SK-N-SH (cell line): ENCODE data around the gene FSIP2. TPM values are rescaled to one million over a fixed set of nuclear protein-coding genes. Genes with fewer than 3 reads are reported as not detected.

Experiments
- CTCF ChIA-PET: fragments of 300-600, 350-600 bp; formaldehyde crosslinking; extraction: SDS; loops from one replicate; lab custom pipeline; 2021; lab: Yijun Ruan, JAX
- POLR2A ChIA-PET: fragments of 350-600 bp; sonication (Branson Sonifier 250); formaldehyde crosslinking; extraction: SDS; loops from one replicate; lab custom pipeline; 2020; ENCODE audit warnings: antibody characterized with exemption, inconsistent platforms; lab: Yijun Ruan, JAX
- DNase-seq: peaks from one replicate; pipeline ENCODE4 v3.0.0; 2012
- H2AFZ ChIP-seq: fragments of 200-600 bp; sonication (generic); 2 replicates; pipeline ENCODE4 v1.8.1; 2016; ENCODE audit warnings: antibody characterized with exemption, mild to moderate bottlenecking, low read depth
- H3F3A ChIP-seq: fragments of 200-600 bp; sonication (generic); replicated peaks from 2 replicates; pipeline ENCODE3; 2016; ENCODE audit warnings: antibody characterized with exemption, mild to moderate bottlenecking; ENCODE audit not compliant: insufficient read depth
- H3K27ac ChIP-seq, 2 experiments: fragments of 200-500 bp in 1 of 2; fragments of 200-600 bp in 1 of 2; sonication (Bioruptor generic) in 1 of 2; sonication (generic), shearing (Covaris generic) in 1 of 2; 2 replicates each; pipeline versions ENCODE4 v1.5.1 to v1.6.1; 2014 to 2016; ENCODE audit warnings: low read depth in 2 of 2, inconsistent platforms in 1 of 2, low read length in 1 of 2, mild to moderate bottlenecking in 1 of 2, mixed read lengths in 1 of 2
- H3K27me3 ChIP-seq: fragments of 200-600 bp; sonication (generic), shearing (Covaris generic); 2 replicates; pipeline ENCODE4 v1.6.1; 2016; ENCODE audit warnings: mixed run types; ENCODE audit not compliant: insufficient read depth
- H3K36me3 ChIP-seq, 2 experiments: fragments of 200-500 bp in 1 of 2; fragments of 200-600 bp in 1 of 2; sonication (Bioruptor generic) in 1 of 2; sonication (generic) in 1 of 2; replicated peaks in 1 of 2; 2 replicates each; pipeline versions ENCODE3 to v1.5.1; 2014 to 2016; ENCODE audit warnings: low read length in 1 of 2, mild to moderate bottlenecking in 1 of 2; ENCODE audit not compliant: insufficient read depth in 2 of 2, control insufficient read depth in 1 of 2
- H3K4me1 ChIP-seq, 2 experiments: fragments of 200-500 bp in 1 of 2; fragments of 200-600 bp in 1 of 2; sonication (Bioruptor generic) in 1 of 2; sonication (generic), shearing (Covaris generic) in 1 of 2; 2 replicates each; pipeline versions ENCODE4 v1.5.1 to v1.6.1; 2014 to 2016; ENCODE audit warnings: low read depth in 1 of 2, low read length in 1 of 2, mixed run types in 1 of 2; ENCODE audit not compliant: insufficient read depth in 2 of 2, control insufficient read depth in 1 of 2
- H3K4me2 ChIP-seq: fragments of 200-600 bp; sonication (generic), shearing (Covaris generic); 2 replicates; pipeline ENCODE4 v1.6.1; 2017; ENCODE audit warnings: mixed run types
- H3K4me3 ChIP-seq, 2 experiments: fragments of 200-500 bp in 1 of 2; fragments of 200-600 bp in 1 of 2; sonication (Bioruptor generic) in 1 of 2; sonication (generic), shearing (Covaris generic) in 1 of 2; 2 replicates each; pipeline versions ENCODE4 v1.5.1 to v1.8.1; 2014 to 2016; ENCODE audit warnings: low read depth in 2 of 2, inconsistent platforms in 1 of 2, low read length in 1 of 2, mild to moderate bottlenecking in 1 of 2, mixed read lengths in 1 of 2, moderate library complexity in 1 of 2
- H3K79me2 ChIP-seq: fragments of 200-600 bp; sonication (generic); 2 replicates; pipeline ENCODE4 v1.8.1; 2017; ENCODE audit warnings: mild to moderate bottlenecking; ENCODE audit not compliant: insufficient read depth
- H3K9ac ChIP-seq: fragments of 200-600 bp; sonication (generic); 2 replicates; pipeline ENCODE4 v1.6.1; 2017; ENCODE audit warnings: mixed run types
- H3K9me2 ChIP-seq: fragments of 200-600 bp; sonication (generic); 2 replicates; pipeline ENCODE4 v1.6.1; 2017; ENCODE audit warnings: mixed run types
- H3K9me3 ChIP-seq: fragments of 200-600 bp; sonication (generic); 2 replicates; pipeline ENCODE4 v1.6.1; 2017; ENCODE audit warnings: mixed run types, mild to moderate bottlenecking, moderate library complexity
- H4K20me1 ChIP-seq: fragments of 200-600 bp; sonication (generic); 2 replicates; pipeline ENCODE4 v1.6.1; 2017; ENCODE audit warnings: mild to moderate bottlenecking, mixed run types; ENCODE audit not compliant: insufficient read depth
- CHD2 ChIP-seq: fragments of 150-350 bp; IDR thresholded peaks from 2 replicates; pipeline ENCODE4 v1.6.1; 2018; ENCODE audit warnings: low read length; ENCODE audit not compliant: partially characterized antibody
- EZH2phosphoT487 ChIP-seq: fragments of 200-600 bp; sonication (generic); IDR thresholded peaks from 2 replicates; pipeline ENCODE4 v1.6.1; 2017; ENCODE audit warnings: low read depth, mixed run types, mild to moderate bottlenecking, antibody characterized with exemption, moderate library complexity, borderline replicate concordance
- FOXM1 ChIP-seq: IDR thresholded peaks from 2 replicates; pipeline ENCODE4 v1.4.0; 2012; ENCODE audit warnings: low read depth, mild to moderate bottlenecking
- IRF3 ChIP-seq: fragments of 150-350 bp; IDR thresholded peaks from 2 replicates; pipeline ENCODE4 v1.6.1; 2016; ENCODE audit warnings: mild to moderate bottlenecking, low read depth, low read length
- JUND ChIP-seq: IDR thresholded peaks from 2 replicates; pipeline ENCODE4 v1.4.0; 2012
- MAX ChIP-seq: IDR thresholded peaks from 2 replicates; pipeline ENCODE4 v1.4.0; 2012; ENCODE audit warnings: low read depth
- MEF2A ChIP-seq: IDR thresholded peaks from 2 replicates; pipeline ENCODE4 v1.4.0; 2012; ENCODE audit warnings: low read depth, borderline replicate concordance
- NFIC ChIP-seq: IDR thresholded peaks from 2 replicates; pipeline ENCODE4 v1.4.0; 2012; ENCODE audit warnings: borderline replicate concordance
- NRF1 ChIP-seq: IDR thresholded peaks from 2 replicates; pipeline ENCODE4 v1.6.1; 2012; ENCODE audit warnings: low read depth, mild to moderate bottlenecking, low read length
- PBX3 ChIP-seq: IDR thresholded peaks from 2 replicates; pipeline ENCODE4; 2012
- RAD21 ChIP-seq: IDR thresholded peaks from 2 replicates; pipeline ENCODE4 v1.6.1; 2012; ENCODE audit warnings: mild to moderate bottlenecking, low read length
- RCOR1 ChIP-seq: fragments of 150-350 bp; IDR thresholded peaks from 2 replicates; pipeline ENCODE4 v1.6.1; 2017; ENCODE audit warnings: antibody characterized with exemption, low read length
- RFX5 ChIP-seq: IDR thresholded peaks from 2 replicates; pipeline ENCODE4 v1.6.1; 2012; ENCODE audit warnings: mild to moderate bottlenecking, improper control_type of control experiment, low read length
- SIN3A ChIP-seq: IDR thresholded peaks from 2 replicates; pipeline ENCODE4 v1.6.1; 2012; ENCODE audit warnings: low read depth, mild to moderate bottlenecking, low read length, moderate library complexity, borderline replicate concordance
- USF2 ChIP-seq: fragments of 150-350 bp; IDR thresholded peaks from 2 replicates; pipeline ENCODE4 v1.6.1; 2017; ENCODE audit warnings: antibody characterized with exemption, low read length, low read depth, borderline replicate concordance
- WGBS: methylation state at CpG from one replicate; pipeline ENCODE4 v1.1.6; 2017; ENCODE audit warnings: low lambda C conversion rate; 5-methylcytosine and 5-hydroxymethylcytosine counted together
- polyA plus RNA-seq, 3 experiments: library from polyadenylated mRNA; depleted of rRNA; stranded (reverse); fragments of >200 nt; gene quantifications; 2 replicates each; pipeline ENCODE4 v1.2.3, GENCODE V29; 2012

Gene FSIP2
- polyA plus RNA-seq, 1 of the 3 experiments (the other 2 are of a cell fraction): not detected

GRCh38 chr2:185817991-185818390, 79.4 kb downstream of the FSIP2 start (continued):
- no peak for TF ChIP-seq CHD2

GRCh38 chr2:185821467-185821866, 82.9 kb downstream of the FSIP2 start:
- WGBS: 67% methylated on average over 3 of the region's 3 CpGs
- TF ChIP-seq CHD2: no peak
- TF ChIP-seq USF2: no peak
- TF ChIP-seq MAX: no peak
- TF ChIP-seq MEF2A: no peak
- no peak for TF ChIP-seq NFIC

GRCh38 chr2:185823773-185824172, 85.2 kb downstream of the FSIP2 start:
- Histone ChIP-seq H3K36me3 (no peaks in the 10 kb centered on the region), H3K9ac (no peak overlapping the region), H2AFZ (no peak overlapping the region), H3K79me2 (no peaks in the 10 kb centered on the region), H3K4me3 (no peak overlapping the region; a peak in 1 of 4 replicates), H3K9me3 (no peaks in the 10 kb centered on the region), H3K27ac (no peak overlapping the region), H3K4me2 (no peak overlapping the region), H3K4me1 (no peaks in the 10 kb centered on the region), H3K27me3 (no peaks in the 10 kb centered on the region), H4K20me1 (no peaks in the 10 kb centered on the region), H3F3A (no peaks in the 10 kb centered on the region), H3K9me2 (no peaks in the 10 kb centered on the region)
- TF ChIP-seq RCOR1 (no peak), MEF2A (no peak), NRF1 (no peak), CHD2 (no peak), SIN3A (no peak)
- 69% methylated on average over 2 of the region's 2 CpGs for WGBS
- CTCF ChIA-PET: no interaction called here
- POLR2A ChIA-PET: no interaction called here
- no peak for DNase-seq

More at GRCh38 chr2:185821467-185821866, 82.9 kb downstream of the FSIP2 start:
- Histone ChIP-seq H4K20me1 (no peaks in the 10 kb centered on the region), H3F3A (no peaks in the 10 kb centered on the region), H3K36me3 (no peaks in the 10 kb centered on the region), H3K9me2 (no peaks in the 10 kb centered on the region), H3K27ac (no peak overlapping the region), H3K79me2 (no peaks in the 10 kb centered on the region), H3K4me1 (no peaks in the 10 kb centered on the region), H3K9me3 (no peaks in the 10 kb centered on the region; the same call in 1 of the 2 replicates), H3K4me3 (no peak overlapping the region), H2AFZ (no peak overlapping the region), H3K27me3 (no peaks in the 10 kb centered on the region), H3K9ac (no peak overlapping the region), H3K4me2 (no peak overlapping the region)
- ChIA-PET CTCF (interaction anchor here (1.1 kb wide), 1 partner anchor 12 kb away, joined by 3 read pairs; no protein-coding TSS in a partner anchor), POLR2A (no interaction called here)
- DNase-seq: no peak

GRCh38 chr2:185825557-185825956, 87.0 kb downstream of the FSIP2 start:
- Histone ChIP-seq H3K36me3 (no peaks in the 10 kb centered on the region), H3K9me2 (no peaks in the 10 kb centered on the region), H3K79me2 (no peaks in the 10 kb centered on the region), H3K4me1 (no peaks in the 10 kb centered on the region), H3K9ac (no peak overlapping the region), H3K4me2 (no peak overlapping the region), H3K27ac (no peak overlapping the region), H3K4me3 (no peak overlapping the region), H3K9me3 (no peaks in the 10 kb centered on the region), H3F3A (no peaks in the 10 kb centered on the region), H4K20me1 (no peaks in the 10 kb centered on the region), H3K27me3 (no peaks in the 10 kb centered on the region), H2AFZ (no peak overlapping the region)
- ChIA-PET POLR2A (no interaction called here), CTCF (interaction anchor here (1.5 kb wide), 1 partner anchor 11 kb away, joined by 3 read pairs; no protein-coding TSS in a partner anchor)
- DNase-seq: no peak
- TF ChIP-seq RAD21 (no peak), FOXM1 (no peak), MEF2A (no peak), IRF3 (no peak), JUND (no peak), USF2 (no peak), NRF1 (no peak), EZH2phosphoT487 (no peak), MAX (no peak), RFX5 (no peak), PBX3 (no peak), RCOR1 (no peak)
